GM19238 (cell line): ENCODE results near the gene KDM4D.
"Not testable (repeated sequence)": the region's sequence is repeated elsewhere in the genome, so short reads cannot be mapped to it uniquely, and the experiment has no call there.

ENCODE experiments used
- DNase-seq: peaks from one replicate; pipeline ENCODE4 v3.0.0; 2011; ENCODE audit warnings: low spot score; ENCODE audit not compliant: insufficient read length

Gene KDM4D

GRCh38 chr11:94973099-94973968 is at the start of gene KDM4D, which contains the start of gene CWC15:
Gene KDM4D, plus strand, starts transcription at chr11:94973709. Its CDS starts 23,664 bp downstream, at chr11:94997373.
Gene CWC15, minus strand, starts transcription at chr11:94973556. Its CDS starts 1,371 bp downstream, at chr11:94972185.
- peak; percentile 92 for DNase-seq

- DNase-seq, result no peak
Observed at GRCh38 chr11:94924171-94924572, 49.3 kb upstream of the KDM4D start.

- DNase-seq, result no peak
Observed at GRCh38 chr11:94924612-94925011, 48.9 kb upstream of the KDM4D start.

DNA sequence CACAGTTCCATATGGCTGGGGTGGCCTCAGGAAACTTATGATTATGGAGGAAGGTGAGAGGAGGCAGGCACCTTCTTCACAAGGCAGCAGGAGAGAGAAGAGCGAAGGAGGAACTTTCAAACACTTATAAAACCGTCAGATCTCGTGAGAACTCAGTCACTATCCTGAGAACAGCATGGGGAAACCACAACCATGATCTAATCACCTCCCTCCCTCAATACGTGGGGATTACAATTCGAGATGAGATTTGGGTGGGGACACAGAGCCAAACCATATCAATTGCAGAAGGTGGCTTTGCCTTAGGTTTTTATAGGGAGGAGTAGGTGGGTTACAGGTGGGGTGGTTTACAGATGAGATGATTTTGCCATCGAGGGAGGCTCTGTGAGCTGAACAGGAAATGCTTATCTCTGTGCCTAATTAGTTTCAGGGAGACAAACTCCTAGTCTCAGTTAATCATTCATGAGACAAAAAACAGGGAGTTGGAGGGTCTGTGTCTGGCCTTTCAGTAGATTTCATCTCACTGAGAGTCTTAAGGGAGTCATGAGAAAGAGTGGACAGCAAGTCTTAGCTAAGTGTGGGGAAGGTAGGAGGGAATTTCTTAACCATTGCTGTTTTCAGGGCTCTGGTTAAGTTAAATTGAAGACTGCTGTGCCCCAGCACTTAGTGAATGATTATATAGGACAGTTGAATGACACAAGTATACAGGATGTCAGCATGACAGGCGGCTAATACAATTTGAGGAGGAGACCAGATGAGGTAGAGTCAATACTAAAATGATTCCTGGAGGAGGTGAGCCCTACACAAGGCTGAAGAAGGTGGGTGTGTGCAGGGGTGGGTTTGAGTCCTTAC is 47.9 kb upstream of the KDM4D start:
- DNase-seq, result no peak

DNA sequence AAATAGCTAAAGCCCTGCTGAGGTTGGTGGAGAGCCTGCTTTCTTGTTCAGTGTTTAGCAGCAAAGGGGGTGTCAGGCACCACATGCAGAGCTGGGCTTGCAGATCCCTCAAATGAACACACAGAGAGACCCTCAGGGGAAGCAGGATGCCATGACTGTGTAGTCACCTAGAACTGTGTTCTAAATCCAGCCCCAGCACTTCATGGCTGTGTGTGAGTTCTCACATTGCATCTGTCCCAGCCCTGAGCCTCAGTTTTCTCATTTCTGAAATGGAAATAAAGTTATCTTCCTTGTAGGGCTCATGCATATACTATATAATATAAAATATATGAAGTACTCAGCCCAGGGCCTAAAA is 47.3 kb upstream of the KDM4D start:
- DNase-seq, result no peak

DNA sequence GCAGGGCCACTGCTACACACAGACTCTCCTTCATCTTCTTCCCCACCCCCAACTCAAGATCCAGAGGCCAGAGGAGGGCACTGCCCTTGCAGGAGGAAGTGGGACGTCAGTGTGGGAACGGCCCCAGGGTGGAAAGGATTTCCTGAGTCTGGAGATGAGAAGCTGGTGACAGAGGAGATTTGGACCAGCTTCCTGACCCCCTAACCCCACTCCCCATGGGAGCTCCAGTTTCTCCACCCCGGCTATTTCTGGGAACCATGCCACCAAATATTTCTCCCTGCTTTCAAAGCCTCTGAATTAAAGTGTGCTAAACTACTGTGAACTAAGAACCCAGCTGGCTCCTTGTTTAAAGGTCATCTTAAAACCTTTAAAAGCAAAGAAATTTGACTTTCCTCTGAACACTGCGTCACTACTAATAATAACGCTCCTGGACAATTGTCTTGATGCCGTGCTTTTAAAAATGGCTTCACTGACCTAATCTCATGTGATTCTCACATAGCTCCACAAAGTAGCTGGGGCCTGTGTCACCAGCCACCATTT is 46.7 kb upstream of the KDM4D start:
- no peak for DNase-seq

GRCh38 chr11:94928117-94928990 is 45.2 kb upstream of the KDM4D start:
- DNase-seq, result no peak

DNA sequence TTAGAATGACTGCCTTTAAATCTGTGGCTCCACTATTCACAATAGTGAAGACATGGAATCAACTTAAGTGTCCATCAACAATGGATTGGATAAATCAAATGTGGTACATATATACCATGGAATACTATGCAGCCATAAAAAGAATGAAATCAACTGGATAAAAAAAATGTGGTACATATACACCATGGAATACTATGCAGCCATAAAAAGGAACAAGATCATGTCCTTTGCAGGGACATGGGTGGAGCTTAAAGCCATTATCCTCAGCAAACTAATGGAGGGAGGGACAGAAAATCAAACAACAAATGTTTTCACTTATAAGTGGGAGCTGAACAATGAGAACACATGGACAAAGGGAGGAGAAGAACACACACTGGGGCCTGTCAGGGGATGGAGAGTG is 41.4 kb upstream of the KDM4D start:
- DNase-seq, result not testable (repeated sequence)

GRCh38 chr11:94932503-94932902 is 41.0 kb upstream of the KDM4D start:
- no peak for DNase-seq

GRCh38 chr11:94933223-94934130 is 40.0 kb upstream of the KDM4D start:
- DNase-seq, result no peak

DNA sequence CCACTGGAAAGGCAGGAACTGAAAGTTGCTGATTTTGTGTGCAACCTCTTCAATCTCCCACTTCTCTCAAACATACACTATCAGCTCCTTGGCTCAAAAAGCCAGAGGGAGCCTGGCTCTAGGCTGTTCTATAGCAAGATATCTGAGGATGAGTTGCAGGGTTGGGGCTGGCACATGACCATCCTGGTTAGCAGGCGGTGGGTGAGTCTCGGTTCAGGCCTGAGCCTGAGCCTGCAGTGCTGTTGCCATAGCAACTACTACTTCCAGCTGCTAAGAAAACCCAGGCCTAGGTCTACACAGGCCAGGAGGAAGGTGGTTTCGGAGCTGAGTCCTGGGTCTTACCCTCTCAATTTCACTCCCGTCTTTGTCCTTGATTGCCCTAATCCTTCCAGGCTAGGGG is 39.1 kb upstream of the KDM4D start:
- no peak for DNase-seq

DNA sequence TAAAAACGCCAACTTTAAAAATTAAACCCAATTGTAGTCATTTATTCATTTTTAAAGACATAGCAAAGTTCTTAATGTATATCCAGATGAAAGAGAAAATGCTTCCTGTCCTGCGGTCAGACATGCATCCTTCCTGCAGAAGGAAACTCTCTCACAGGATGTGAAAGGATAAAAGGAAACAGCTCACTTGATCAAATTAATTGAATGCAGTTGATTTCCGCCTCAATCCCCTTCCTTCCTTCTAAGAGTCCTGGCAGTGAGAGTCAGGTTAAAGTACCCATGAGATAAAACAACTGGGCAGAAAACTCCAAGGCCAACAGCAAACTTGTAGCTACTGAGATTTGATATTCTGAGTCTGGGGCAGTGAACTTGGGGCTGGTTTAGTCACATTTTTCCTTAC is 38.7 kb upstream of the KDM4D start:
- no peak for DNase-seq

DNA sequence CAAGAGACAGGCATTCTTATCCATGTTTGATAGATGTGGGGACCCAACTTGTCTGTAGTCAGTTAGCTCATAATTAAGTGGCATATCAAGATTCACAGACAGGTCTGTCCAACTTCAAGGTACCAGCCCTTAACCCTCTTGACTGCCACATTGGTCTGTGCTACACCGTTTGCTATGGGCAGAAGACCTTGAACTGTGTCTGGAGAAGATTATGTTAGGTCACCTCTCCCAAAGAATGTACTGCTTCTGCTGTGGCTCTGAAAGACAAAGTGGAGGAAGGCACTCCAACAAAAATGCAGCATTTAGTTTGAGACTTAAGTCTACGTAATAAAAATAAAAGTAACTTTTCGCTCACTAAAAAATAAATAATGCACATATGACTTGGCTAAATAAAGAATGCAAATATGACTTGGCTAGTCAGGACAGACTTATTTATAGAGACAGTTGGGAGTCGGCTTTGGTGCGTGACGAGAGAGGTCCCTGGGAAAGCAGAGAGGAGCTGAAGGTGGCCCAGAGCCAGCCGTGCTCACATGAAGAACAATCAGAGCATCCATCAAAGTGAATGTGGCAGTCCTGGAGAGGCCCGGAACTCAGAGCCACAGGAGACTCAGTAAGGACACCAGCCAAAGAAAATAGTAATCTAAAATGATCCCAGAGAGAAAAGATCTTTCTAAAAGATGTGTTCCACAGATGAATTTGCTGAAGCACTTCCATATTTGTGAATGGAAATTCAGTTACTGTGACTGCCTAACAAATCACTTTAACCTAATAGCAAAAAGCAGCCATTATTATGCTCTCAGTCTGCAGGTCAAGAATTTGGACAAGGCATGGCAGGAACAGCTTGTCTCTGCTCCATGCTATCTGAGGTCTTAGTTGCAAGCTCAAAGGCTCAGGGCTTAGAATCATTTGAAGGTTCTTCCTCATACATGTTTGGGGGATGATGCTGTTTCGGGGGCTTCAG is 35.1 kb upstream of the KDM4D start:
- no peak for DNase-seq

GRCh38 chr11:94939346-94939745 is 34.2 kb upstream of the KDM4D start:
- no peak for DNase-seq

GRCh38 chr11:94941131-94941530 is 32.4 kb upstream of the KDM4D start:
- DNase-seq, result no peak

GRCh38 chr11:94946812-94947211 is 26.7 kb upstream of the KDM4D start:
- DNase-seq, result no peak

GRCh38 chr11:94948070-94948617 is 25.4 kb upstream of the KDM4D start:
- DNase-seq, result no peak

DNA sequence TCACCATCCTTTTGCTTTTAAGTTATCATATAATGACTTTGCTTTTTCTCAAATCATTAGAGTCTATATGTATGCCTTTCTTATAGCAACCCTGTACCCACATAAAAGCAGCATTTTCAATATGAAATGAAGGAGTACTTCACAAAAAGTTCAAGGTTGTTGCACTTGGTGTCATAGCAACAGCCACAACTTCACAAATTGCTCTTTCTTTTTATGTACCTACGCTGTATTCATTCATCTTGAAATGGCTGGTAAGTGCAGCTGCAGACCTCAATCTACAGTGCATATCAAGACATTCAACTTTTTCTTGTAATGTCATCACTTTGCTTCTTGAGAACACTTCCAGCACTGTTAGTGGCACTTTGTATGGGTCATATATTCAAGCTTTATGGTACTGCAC is 18.8 kb upstream of the KDM4D start:
- no peak for DNase-seq

DNA sequence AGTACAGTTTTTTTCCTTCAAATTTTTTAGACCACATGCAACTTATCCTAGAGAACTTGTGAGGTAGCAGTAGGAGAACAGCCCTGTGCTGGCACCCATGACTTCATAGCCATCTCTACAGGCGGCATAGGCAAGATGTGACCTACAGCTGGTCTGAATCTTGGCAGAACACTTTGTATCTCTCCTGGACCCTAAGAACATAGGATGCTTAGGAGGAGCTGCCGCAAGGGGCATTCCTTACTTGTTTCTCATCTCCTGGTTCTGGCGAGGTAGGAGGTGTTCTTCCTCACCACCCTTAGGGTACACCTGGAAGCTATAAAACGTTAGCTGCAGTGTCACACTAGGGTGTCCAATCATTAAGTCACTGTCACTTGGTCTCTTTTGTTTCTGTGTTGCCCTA is 16.5 kb upstream of the KDM4D start:
- DNase-seq, result no peak
